Measurements from ENCODE around the gene S100A5. TPM values are rescaled to one million over a fixed set of nuclear protein-coding genes. Genes with fewer than 3 reads are reported as not detected.
A peak's percentile ranks its signal among the peaks of the same experiment; 100 is the strongest.
"Not testable (repeated sequence)": the region's sequence is repeated elsewhere in the genome, so short reads cannot be mapped to it uniquely, and the experiment has no call there.

Gene S100A5
- total RNA-seq: 1 to 10 TPM; 1.2 to 1.6 TPM

GRCh38 chr1:153540394-153541361 is at the start of gene S100A5:
Gene S100A5, minus strand, starts transcription at chr1:153540934. Its CDS starts 743 bp downstream, at chr1:153540191.
- H3K4me1 Mint-ChIP-seq: peaks cover 72% of the 10 kb centered on the region
- peaks cover 22% of the 10 kb centered on the region for H3K36me3 Mint-ChIP-seq
- peaks cover 2% of the 10 kb centered on the region for H3K9me3 Mint-ChIP-seq
- peak within 1 kb of the TSS; percentile 86 for H3K27ac Mint-ChIP-seq
- H3K4me3 Mint-ChIP-seq: peak within 1 kb of the TSS; percentile 65
- peak; percentile 52 for DNase-seq
- H3K27me3 Mint-ChIP-seq: no peaks in the 10 kb centered on the region

GRCh38 chr1:153588482-153588881 is 47.7 kb upstream of the S100A5 start:
- Mint-ChIP-seq H3K4me1 (no peaks in the 10 kb centered on the region), H3K27me3 (peaks cover 3% of the 10 kb centered on the region), H3K27ac (no peak overlapping the region), H3K36me3 (no peaks in the 10 kb centered on the region), H3K9me3 (no peaks in the 10 kb centered on the region), H3K4me3 (no peak overlapping the region)
- DNase-seq: no peak

DNA sequence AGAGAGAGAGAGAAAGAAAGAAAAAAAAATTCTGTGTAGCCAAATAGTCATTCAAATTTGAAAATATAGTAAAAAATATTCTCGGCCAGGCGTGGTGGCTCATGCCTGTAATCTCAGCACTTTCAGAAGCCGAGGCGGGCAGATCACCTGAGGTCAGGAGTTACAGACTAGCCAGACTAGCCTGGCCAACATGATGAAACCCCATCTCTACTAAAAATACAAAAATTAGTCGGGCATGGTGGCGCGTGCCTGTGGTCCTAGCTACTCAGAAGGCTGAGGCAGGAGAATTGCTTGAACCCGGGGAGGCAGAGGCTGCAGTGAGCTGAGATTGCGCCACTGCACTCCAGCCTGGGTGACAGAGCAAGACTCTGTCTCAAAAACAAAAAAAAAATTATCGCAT is 47.3 kb upstream of the S100A5 start:
- DNase-seq, H3K27me3 Mint-ChIP-seq, H3K4me3 Mint-ChIP-seq, H3K4me1 Mint-ChIP-seq, H3K27ac Mint-ChIP-seq, H3K9me3 Mint-ChIP-seq, H3K36me3 Mint-ChIP-seq: not testable (repeated sequence)

GRCh38 chr1:153587314-153587713 is 46.6 kb upstream of the S100A5 start:
- DNase-seq: no peak
- Mint-ChIP-seq H3K27ac (no peak overlapping the region), H3K9me3 (no peaks in the 10 kb centered on the region), H3K36me3 (no peaks in the 10 kb centered on the region), H3K4me1 (no peaks in the 10 kb centered on the region), H3K27me3 (peaks cover 3% of the 10 kb centered on the region), H3K4me3 (no peak overlapping the region)

GRCh38 chr1:153586347-153586746 is 45.6 kb upstream of the S100A5 start:
- Mint-ChIP-seq H3K4me1 (no peaks in the 10 kb centered on the region), H3K4me3 (no peak overlapping the region), H3K9me3 (no peaks in the 10 kb centered on the region), H3K27me3 (peaks cover 3% of the 10 kb centered on the region), H3K36me3 (no peaks in the 10 kb centered on the region), H3K27ac (no peak overlapping the region)
- no peak for DNase-seq

DNA sequence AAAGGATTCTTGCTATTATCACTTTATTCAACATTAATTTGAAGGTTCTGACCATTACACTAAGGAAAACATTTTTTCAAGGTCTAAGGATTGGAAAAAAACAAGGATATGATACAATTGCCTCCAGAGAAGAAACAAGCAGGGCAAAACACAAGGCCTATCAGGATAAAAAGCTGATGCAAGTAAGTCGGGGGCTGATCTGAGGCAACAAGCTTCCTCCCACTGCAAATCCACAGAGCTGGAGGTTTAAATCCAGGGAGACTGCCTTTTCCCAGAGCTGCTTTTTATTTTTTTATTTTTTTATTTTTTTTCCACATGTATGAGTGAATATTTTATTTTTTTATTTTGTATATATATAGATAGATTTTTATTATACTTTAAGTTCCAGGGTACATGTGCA is 44.3 kb upstream of the S100A5 start:
- Mint-ChIP-seq H3K36me3 (no peaks in the 10 kb centered on the region), H3K9me3 (no peaks in the 10 kb centered on the region), H3K27me3 (peaks cover 3% of the 10 kb centered on the region), H3K4me3 (no peak overlapping the region), H3K27ac (no peak overlapping the region), H3K4me1 (no peaks in the 10 kb centered on the region)
- DNase-seq: no peak

DNA sequence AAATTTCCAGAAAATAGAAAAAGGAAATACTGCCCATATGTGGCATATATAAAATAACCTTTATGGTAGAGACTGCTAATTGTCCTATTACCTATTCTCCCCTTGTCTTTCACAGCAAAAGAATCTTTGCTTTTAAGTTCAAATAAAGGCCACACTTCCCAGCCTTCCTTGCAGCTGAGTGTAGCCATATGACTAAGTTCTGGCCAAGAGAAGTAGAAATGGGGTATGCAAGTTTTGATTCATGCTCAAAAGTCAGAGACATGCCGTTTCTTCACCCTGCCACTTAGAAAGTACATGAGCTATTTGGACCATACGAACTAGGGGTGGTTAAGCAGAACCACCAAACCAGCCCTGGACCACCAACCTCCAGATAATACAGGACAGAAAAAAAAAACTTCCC is 43.2 kb upstream of the S100A5 start:
- no peak for DNase-seq
- Mint-ChIP-seq H3K27me3 (peaks cover 8% of the 10 kb centered on the region), H3K36me3 (no peaks in the 10 kb centered on the region), H3K9me3 (no peaks in the 10 kb centered on the region), H3K27ac (no peak overlapping the region), H3K4me3 (no peak overlapping the region), H3K4me1 (no peaks in the 10 kb centered on the region)

- not testable (repeated sequence) for H3K4me1 Mint-ChIP-seq, H3K9me3 Mint-ChIP-seq, DNase-seq, H3K27ac Mint-ChIP-seq, H3K36me3 Mint-ChIP-seq, H3K4me3 Mint-ChIP-seq
- H3K27me3 Mint-ChIP-seq: peaks cover 13% of the 10 kb centered on the region
These were observed 42.8 kb upstream of the S100A5 start for GRCh38 chr1:153583514-153583913.

DNA sequence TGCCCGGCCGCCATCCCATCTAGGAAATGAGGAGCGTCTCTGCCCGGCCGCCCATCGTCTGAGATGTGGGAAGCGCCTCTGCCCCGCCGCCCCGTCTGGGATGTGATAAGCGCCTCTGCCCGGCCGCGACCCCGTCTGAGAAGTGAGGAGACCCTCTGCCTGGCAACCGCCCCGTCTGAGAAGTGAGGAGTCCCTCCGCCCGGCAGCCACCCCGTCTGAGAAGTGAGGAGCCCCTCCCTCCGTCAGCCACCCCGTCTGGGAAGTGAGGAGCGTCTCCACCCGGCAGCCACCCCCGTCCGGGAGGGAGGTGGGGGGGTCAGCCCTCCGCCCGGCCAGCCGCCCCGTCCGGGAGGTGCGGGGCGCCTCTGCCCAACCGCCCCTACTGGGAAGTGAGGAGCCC is 42.1 kb upstream of the S100A5 start:
- not testable (repeated sequence) for H3K27ac Mint-ChIP-seq, H3K9me3 Mint-ChIP-seq, DNase-seq, H3K4me3 Mint-ChIP-seq, H3K36me3 Mint-ChIP-seq, H3K4me1 Mint-ChIP-seq
- H3K27me3 Mint-ChIP-seq: peaks cover 20% of the 10 kb centered on the region

DNA sequence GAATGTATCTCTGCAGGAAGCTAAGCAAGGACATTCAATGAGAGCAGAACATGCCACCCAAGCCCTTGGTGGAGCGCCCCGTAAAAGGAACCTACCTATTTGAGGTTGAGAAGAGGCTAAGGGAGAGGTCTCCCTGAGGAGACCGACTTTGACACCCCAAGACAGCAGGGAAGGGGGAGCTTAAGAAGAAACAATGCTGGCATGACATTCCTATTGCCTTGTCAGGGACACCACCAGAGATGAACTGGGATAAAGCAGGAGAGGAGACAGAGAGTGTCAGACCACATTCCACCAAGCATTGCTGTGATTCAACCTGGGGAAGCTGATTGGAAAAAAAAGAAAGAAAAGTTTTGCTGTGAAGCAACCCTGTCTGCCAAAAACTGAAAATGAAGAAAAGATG is 38.2 kb upstream of the S100A5 start:
- H3K9me3 Mint-ChIP-seq: no peaks in the 10 kb centered on the region
- no peak overlapping the region for H3K27ac Mint-ChIP-seq
- H3K36me3 Mint-ChIP-seq: no peaks in the 10 kb centered on the region

GRCh38 chr1:153578490-153578889 is 37.8 kb upstream of the S100A5 start:
- Mint-ChIP-seq H3K36me3 (no peaks in the 10 kb centered on the region), H3K27ac (no peak overlapping the region), H3K9me3 (no peaks in the 10 kb centered on the region), H3K4me3 (no peak overlapping the region), H3K4me1 (peaks cover 4% of the 10 kb centered on the region), H3K27me3 (peaks cover 36% of the 10 kb centered on the region)
- DNase-seq: no peak

More for the DNA sequence above, 38.2 kb upstream of the S100A5 start:
- Mint-ChIP-seq H3K4me1 (peaks cover 2% of the 10 kb centered on the region), H3K4me3 (no peak overlapping the region), H3K27me3 (peaks cover 36% of the 10 kb centered on the region)
- no peak for DNase-seq

DNA sequence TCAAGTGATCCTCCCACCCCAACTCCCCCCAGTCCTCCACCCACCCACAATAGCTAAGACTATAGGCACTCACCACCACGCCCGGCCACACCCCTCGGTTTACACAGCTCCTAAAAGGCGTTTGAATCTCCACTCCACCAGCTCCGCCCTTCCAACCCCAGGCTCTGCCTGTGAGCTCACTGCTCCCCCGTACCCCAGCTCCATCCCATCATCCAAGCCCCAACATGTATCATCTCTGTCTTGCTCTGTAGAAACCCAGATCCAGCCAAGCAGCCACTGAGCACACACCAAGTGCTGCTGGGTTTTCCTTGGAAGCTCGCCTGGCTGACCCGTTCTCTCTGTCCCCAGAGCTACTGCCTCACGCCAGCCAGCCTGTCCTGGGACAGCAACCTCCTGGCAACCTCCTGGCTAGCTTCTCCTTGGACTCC is 36.9 kb upstream of the S100A5 start:
- no peak for DNase-seq
- H3K9me3 Mint-ChIP-seq: no peaks in the 10 kb centered on the region
- peaks cover 11% of the 10 kb centered on the region for H3K4me1 Mint-ChIP-seq
- H3K36me3 Mint-ChIP-seq: no peaks in the 10 kb centered on the region
- no peak overlapping the region for H3K27ac Mint-ChIP-seq
- no peak overlapping the region for H3K4me3 Mint-ChIP-seq
- peaks cover 36% of the 10 kb centered on the region for H3K27me3 Mint-ChIP-seq

DNA sequence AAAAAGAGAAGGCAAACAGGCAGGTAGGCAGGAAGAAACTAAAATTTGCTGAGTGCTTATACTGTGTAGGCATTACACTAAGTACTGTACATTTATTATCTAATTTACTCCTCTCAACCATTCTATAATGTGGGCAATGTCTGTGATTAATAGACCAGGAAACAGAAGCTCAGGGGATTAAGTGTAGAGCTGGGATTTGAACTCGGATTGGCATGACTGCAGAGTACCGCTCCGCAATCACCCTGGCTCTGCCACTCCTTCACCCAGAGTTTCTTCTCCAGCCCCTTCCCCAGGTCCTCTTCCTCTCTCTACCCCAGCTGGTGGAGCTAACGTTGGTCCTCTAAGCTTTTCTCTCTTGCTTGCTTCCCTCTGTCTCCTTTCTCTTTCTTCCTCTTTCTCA is 36.4 kb upstream of the S100A5 start:
- Mint-ChIP-seq H3K4me3 (no peak overlapping the region), H3K4me1 (peaks cover 15% of the 10 kb centered on the region), H3K27me3 (peaks cover 36% of the 10 kb centered on the region), H3K9me3 (no peaks in the 10 kb centered on the region), H3K27ac (no peak overlapping the region), H3K36me3 (no peaks in the 10 kb centered on the region)
- no peak for DNase-seq

DNA sequence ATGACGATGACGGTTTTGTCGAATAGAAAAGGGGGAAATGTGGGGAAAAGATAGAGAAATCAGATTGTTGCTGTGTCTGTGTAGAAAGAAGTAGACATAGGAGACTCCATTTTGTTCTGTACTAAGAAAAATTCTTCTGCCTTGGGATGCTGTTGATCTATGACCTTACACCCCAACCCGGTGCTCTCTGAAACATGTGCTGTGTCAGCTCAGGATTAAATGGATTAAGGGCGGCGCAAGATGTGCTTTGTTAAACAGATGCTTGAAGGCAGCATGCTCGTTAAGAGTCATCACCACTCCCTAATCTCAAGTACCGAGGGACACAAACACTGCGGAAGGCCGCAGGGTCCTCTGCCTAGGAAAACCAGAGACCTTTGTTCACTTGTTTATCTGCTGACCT is 34.8 kb upstream of the S100A5 start:
- Mint-ChIP-seq H3K27me3 (peaks cover 36% of the 10 kb centered on the region), H3K4me1 (peaks cover 20% of the 10 kb centered on the region)
- H3K9me3 Mint-ChIP-seq, DNase-seq, H3K36me3 Mint-ChIP-seq, H3K4me3 Mint-ChIP-seq, H3K27ac Mint-ChIP-seq: not testable (repeated sequence)

DNA sequence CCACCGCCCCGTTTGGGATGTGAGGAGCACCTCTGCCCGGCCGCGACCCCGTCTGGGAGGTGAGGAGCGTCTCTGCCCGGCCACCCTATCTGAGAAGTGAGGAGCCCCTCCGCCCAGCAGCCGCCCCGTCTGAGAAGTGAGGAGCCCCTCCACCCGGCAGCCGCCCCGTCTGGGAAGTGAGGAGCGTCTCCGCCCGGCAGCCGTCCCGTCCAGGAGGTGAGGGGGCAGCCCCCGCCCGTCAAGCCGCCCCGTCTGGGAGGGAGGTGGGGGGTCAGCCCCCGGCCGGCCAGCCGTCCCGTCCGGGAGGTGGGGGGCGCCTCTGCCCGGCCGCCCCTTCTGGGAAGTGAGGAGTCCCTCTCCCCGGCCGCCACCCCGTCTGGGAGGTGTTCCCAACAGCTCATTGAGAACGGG is 34.4 kb upstream of the S100A5 start:
- not testable (repeated sequence) for H3K4me3 Mint-ChIP-seq, H3K36me3 Mint-ChIP-seq, DNase-seq, H3K27ac Mint-ChIP-seq, H3K9me3 Mint-ChIP-seq
- H3K27me3 Mint-ChIP-seq: peaks cover 36% of the 10 kb centered on the region
- H3K4me1 Mint-ChIP-seq: peaks cover 20% of the 10 kb centered on the region

GRCh38 chr1:153573351-153573750 is 32.6 kb upstream of the S100A5 start:
- H3K27ac Mint-ChIP-seq: peak overlapping the region; percentile 76
- no peak for DNase-seq
- peaks cover 29% of the 10 kb centered on the region for H3K4me1 Mint-ChIP-seq
- H3K27me3 Mint-ChIP-seq: peaks cover 28% of the 10 kb centered on the region
- H3K36me3 Mint-ChIP-seq: no peaks in the 10 kb centered on the region
- no peaks in the 10 kb centered on the region for H3K9me3 Mint-ChIP-seq
- H3K4me3 Mint-ChIP-seq: no peak overlapping the region
